ENCODE measurements around the gene PAPPA.

GRCh38 chr9:116190637-116191396, 37.2 kb downstream of the PAPPA start:
- no peak for TF ChIP-seq CTCF (conservative IDR thresholded peaks at IDR 0.05 in 1 of 2, IDR thresholded peaks at IDR 0.05 in 1 of 2; ENCODE audit: extremely low read depth in 1 of 2, insufficient read depth in 1 of 2, low read depth in 1 of 2, low read length in 2 of 2)
- TF ChIP-seq EZH2 (IDR thresholded peaks at IDR 0.05; ENCODE audit: borderline replicate concordance, low read length), result no peak

Measured in mammary epithelial cell (primary cell).